ENCODE measurements around the gene NAGA. TPM values are rescaled to one million over a fixed set of nuclear protein-coding genes. Genes with fewer than 3 reads are reported as not detected.

The NAGA gene
- total and polyA plus RNA-seq, 9 of the 15 experiments (the other 6 are each of a cell fraction or from before 2014, with no cell fraction given): 6.5 to 20.6 (median 17.4) TPM

DNA sequence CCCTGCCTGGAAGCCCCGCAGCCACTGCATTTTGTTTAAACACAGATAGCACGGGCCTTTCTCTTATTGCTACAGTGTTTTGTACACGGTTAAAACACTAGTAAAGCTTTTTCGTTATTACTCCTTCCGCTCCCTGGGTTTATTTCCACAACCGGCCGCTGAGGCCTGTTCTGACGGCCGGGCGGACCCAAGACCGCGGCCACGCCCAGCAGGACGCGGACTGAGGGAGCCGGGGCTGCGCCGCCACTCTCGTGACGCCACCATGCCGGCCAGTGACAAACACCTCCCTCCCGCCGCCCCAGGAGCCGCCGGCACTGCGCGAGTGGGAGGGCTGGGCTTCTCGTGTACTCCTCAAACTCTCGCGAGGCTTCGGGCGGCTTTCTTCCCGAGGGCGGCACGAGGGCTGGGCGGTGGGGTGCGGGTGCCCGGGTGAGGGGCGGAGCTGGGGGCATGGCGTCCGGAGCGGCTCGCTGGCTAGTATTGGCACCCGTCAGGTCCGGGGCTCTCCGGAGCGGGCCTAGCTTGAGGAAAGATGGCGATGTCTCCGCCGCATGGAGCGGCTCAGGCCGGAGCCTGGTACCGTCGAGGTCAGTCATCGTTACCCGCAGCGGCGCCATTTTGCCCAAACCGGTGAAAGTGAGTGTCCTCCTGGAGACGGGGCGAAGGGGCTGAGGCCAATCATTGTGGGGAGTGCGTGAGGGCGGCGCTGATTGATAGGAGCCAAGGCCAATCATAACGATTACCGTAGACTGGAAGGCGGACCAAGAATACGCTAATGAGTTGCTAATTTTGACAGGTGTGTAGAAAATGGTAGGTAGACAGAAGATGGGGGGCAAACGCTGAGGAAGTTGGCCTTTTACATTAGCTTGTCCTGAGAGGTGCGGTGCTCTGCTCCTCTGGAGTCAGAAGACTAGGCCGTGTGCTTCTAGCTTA, 9.0 kb upstream of the NAGA start, which contains the start of gene SMDT1 (continued):
- TF ChIP-seq, protein P1, sequence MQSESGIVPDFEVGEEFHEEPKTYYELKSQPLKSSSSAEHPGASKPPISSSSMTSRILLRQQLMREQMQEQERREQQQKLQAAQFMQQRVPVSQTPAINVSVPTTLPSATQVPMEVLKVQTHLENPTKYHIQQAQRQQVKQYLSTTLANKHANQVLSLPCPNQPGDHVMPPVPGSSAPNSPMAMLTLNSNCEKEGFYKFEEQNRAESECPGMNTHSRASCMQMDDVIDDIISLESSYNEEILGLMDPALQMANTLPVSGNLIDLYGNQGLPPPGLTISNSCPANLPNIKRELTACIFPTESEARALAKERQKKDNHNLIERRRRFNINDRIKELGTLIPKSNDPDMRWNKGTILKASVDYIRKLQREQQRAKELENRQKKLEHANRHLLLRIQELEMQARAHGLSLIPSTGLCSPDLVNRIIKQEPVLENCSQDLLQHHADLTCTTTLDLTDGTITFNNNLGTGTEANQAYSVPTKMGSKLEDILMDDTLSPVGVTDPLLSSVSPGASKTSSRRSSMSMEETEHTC (IDR thresholded peaks at IDR 0.05): peak; percentile 22; the same call in 1 of the 2 replicates
- TF ChIP-seq SRF (CRISPR knock-in tag; IDR thresholded peaks at IDR 0.05) (peak in 1 of 2 experiments; percentile 64; a peak in 1 of 4 replicates), NRF1 (conservative IDR thresholded peaks at IDR 0.05 in 1 of 2, IDR thresholded peaks at IDR 0.05 in 1 of 2) (peak; percentile 85 to 87), RB1 (IDR thresholded peaks at IDR 0.05; ENCODE audit: low read depth) (peak; percentile 38; the same call in 1 of the 2 replicates), BRD4 (IDR thresholded peaks at IDR 0.05) (peak; percentile 65; the same call in 1 of the 2 replicates), RBM14 (IDR thresholded peaks at IDR 0.05; ENCODE audit: borderline replicate concordance, insufficient read depth, low read depth, low read length) (no peak), KDM2B (CRISPR knock-in tag; IDR thresholded peaks at IDR 0.05) (no peak), ETV1 (tag; conservative IDR thresholded peaks at IDR 0.05; ENCODE audit: low read depth) (peak; percentile 36; the same call in 1 of the 2 replicates), ATF7 (IDR thresholded peaks at IDR 0.05) (peak; percentile 73), CREBBP (IDR thresholded peaks at IDR 0.05; ENCODE audit: low read depth, low read length) (no peak), HLTF (IDR thresholded peaks at IDR 0.05) (no peak), ZNF3 (CRISPR knock-in tag; IDR thresholded peaks at IDR 0.05) (no peak), NEUROD1 (IDR thresholded peaks at IDR 0.05; ENCODE audit: borderline replicate concordance, low read depth, low read length, partially characterized antibody) (peak; percentile 57), ZNF76 (CRISPR knock-in tag; IDR thresholded peaks at IDR 0.05; ENCODE audit: borderline replicate concordance) (no peak), RBFOX2 (IDR thresholded peaks at IDR 0.05; ENCODE audit: low read depth, low read length) (peak; percentile 93), NONO (IDR thresholded peaks at IDR 0.05; ENCODE audit: low read depth in 2 of 2, low read length in 1 of 2) (peak in 1 of 2 experiments; percentile 40; a peak in 1 of 4 replicates)
- TF ChIP-seq, protein P2, sequence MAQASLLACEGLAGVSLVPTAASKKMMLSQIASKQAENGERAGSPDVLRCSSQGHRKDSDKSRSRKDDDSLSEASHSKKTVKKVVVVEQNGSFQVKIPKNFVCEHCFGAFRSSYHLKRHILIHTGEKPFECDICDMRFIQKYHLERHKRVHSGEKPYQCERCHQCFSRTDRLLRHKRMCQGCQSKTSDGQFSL (CRISPR knock-in tag; IDR thresholded peaks at IDR 0.05): no peak
- TF ChIP-seq, protein P2 (tag; IDR thresholded peaks at IDR 0.05): 0 out of 4 replicates have a peak, but pooled peaks of 1 of the 2 experiments have one; percentile 28
- TF ChIP-seq, protein P3, sequence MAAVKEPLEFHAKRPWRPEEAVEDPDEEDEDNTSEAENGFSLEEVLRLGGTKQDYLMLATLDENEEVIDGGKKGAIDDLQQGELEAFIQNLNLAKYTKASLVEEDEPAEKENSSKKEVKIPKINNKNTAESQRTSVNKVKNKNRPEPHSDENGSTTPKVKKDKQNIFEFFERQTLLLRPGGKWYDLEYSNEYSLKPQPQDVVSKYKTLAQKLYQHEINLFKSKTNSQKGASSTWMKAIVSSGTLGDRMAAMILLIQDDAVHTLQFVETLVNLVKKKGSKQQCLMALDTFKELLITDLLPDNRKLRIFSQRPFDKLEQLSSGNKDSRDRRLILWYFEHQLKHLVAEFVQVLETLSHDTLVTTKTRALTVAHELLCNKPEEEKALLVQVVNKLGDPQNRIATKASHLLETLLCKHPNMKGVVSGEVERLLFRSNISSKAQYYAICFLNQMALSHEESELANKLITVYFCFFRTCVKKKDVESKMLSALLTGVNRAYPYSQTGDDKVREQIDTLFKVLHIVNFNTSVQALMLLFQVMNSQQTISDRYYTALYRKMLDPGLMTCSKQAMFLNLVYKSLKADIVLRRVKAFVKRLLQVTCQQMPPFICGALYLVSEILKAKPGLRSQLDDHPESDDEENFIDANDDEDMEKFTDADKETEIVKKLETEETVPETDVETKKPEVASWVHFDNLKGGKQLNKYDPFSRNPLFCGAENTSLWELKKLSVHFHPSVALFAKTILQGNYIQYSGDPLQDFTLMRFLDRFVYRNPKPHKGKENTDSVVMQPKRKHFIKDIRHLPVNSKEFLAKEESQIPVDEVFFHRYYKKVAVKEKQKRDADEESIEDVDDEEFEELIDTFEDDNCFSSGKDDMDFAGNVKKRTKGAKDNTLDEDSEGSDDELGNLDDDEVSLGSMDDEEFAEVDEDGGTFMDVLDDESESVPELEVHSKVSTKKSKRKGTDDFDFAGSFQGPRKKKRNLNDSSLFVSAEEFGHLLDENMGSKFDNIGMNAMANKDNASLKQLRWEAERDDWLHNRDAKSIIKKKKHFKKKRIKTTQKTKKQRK (IDR thresholded peaks at IDR 0.05; ENCODE audit: borderline replicate concordance, low read depth, low read length): no peak
- TF ChIP-seq, protein P4, sequence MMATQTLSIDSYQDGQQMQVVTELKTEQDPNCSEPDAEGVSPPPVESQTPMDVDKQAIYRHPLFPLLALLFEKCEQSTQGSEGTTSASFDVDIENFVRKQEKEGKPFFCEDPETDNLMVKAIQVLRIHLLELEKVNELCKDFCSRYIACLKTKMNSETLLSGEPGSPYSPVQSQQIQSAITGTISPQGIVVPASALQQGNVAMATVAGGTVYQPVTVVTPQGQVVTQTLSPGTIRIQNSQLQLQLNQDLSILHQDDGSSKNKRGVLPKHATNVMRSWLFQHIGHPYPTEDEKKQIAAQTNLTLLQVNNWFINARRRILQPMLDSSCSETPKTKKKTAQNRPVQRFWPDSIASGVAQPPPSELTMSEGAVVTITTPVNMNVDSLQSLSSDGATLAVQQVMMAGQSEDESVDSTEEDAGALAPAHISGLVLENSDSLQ (IDR thresholded peaks at IDR 0.05): peak; percentile 99

All from K562 (cell line).